Kidney (tissue), 14 donors: Measurements from ENCODE around the gene AIF1L. TPM values are rescaled to one million over a fixed set of nuclear protein-coding genes. Genes with fewer than 3 reads are reported as not detected.

ENCODE experiments used
- DNase-seq, 5 donors: peaks; one replicate each; pipeline ENCODE4 v3.0.0-alpha.2; 2013 to 2020
- FAIRE-seq: peaks from 2 replicates; lab custom pipeline; 2012; peaks lifted over from hg19 to GRCh38; lab: Jason Lieb, UNC
- H3K27ac ChIP-seq, 2 donors: one replicate each; pipeline ENCODE4 v1.7.0; 2013; ENCODE audit warnings: low read depth in 2 of 2, low read length in 2 of 2, inconsistent platforms in 1 of 2
- H3K27me3 ChIP-seq: one replicate; pipeline ENCODE4 v1.7.1; 2013; ENCODE audit warnings: low read length, inconsistent platforms; ENCODE audit not compliant: control insufficient read depth, insufficient read depth
- H3K36me3 ChIP-seq, 3 donors: one replicate each; pipeline versions ENCODE4 v1.7.0 to v1.7.1; 2013; ENCODE audit warnings: low read length in 3 of 3, control low read depth in 1 of 3, inconsistent platforms in 1 of 3; ENCODE audit not compliant: insufficient read depth in 3 of 3, control insufficient read depth in 2 of 3
- H3K4me1 ChIP-seq, 3 donors: one replicate each; pipeline versions ENCODE4 v1.7.0 to v1.7.1; 2013; ENCODE audit warnings: low read length in 3 of 3, inconsistent platforms in 1 of 3, low read depth in 1 of 3; ENCODE audit not compliant: control insufficient read depth in 2 of 3, insufficient read depth in 2 of 3
- H3K4me3 ChIP-seq, 3 donors: one replicate each; pipeline versions ENCODE4 v1.7.0 to v1.8.1; 2013; ENCODE audit warnings: low read length in 3 of 3, control low read depth in 1 of 3, inconsistent platforms in 1 of 3
- H3K9ac ChIP-seq, 3 donors: one replicate each; pipeline versions ENCODE4 v1.7.0 to v1.7.1; 2013; ENCODE audit warnings: low read length in 3 of 3, control low read depth in 1 of 3, inconsistent platforms in 1 of 3
- H3K9me3 ChIP-seq, 3 donors: one replicate each; pipeline versions ENCODE4 v1.7.0 to v1.7.1; 2013; ENCODE audit warnings: low read length in 3 of 3, control low read depth in 1 of 3, inconsistent platforms in 1 of 3; ENCODE audit not compliant: control insufficient read depth in 2 of 3, insufficient read depth in 1 of 3
- intact Hi-C: fragments of 100-400 bp; cut with DNase I; formaldehyde crosslinking; loops from one replicate; pipeline ENCODE4 v1.11.1; 2022
- polyA plus RNA-seq: library from polyadenylated mRNA; stranded (reverse); fragments of 350-450 nt; fragmentation: Illumina TruSeq; extraction: RNeasy Lipid Tissue Mini Kit (QIAGEN cat#74804); gene quantifications from one replicate; pipeline ENCODE4 v1.2.3, GENCODE V29; 2014; ENCODE audit warnings: low read depth, low replicate concordance; ENCODE audit not compliant: insufficient read depth
- total RNA-seq: library from RNA; stranded (reverse); fragmentation: NEBNext Ultra II Directional; extraction: Animal tissue kit (Norgen Biotek cat#: 25700); gene quantifications from one replicate; pipeline ENCODE4 v1.2.1, GENCODE V29; 2021
- TF ChIP-seq, protein P1 (sequence below): IDR thresholded peaks from 3 replicates; pipeline ENCODE4 v1.5.1; 2012; ENCODE audit warnings: mild to moderate bottlenecking, moderate library complexity, borderline replicate concordance; ENCODE audit not compliant: insufficient read depth; ENCODE audit errors: extremely low read depth
- donor health status: control.
- donor health status: control.
- donor health status: control.
- donor health status: control.
- donor health status: control.
- donor health status: DM: yes; HTN: yes; CAD: no.
- donor health status: Normal renal cell carcinoma (clear cell type).

Gene AIF1L
- total and polyA plus RNA-seq, 2 donors from 2014 or later = 397 to 439 TPM

DNA sequence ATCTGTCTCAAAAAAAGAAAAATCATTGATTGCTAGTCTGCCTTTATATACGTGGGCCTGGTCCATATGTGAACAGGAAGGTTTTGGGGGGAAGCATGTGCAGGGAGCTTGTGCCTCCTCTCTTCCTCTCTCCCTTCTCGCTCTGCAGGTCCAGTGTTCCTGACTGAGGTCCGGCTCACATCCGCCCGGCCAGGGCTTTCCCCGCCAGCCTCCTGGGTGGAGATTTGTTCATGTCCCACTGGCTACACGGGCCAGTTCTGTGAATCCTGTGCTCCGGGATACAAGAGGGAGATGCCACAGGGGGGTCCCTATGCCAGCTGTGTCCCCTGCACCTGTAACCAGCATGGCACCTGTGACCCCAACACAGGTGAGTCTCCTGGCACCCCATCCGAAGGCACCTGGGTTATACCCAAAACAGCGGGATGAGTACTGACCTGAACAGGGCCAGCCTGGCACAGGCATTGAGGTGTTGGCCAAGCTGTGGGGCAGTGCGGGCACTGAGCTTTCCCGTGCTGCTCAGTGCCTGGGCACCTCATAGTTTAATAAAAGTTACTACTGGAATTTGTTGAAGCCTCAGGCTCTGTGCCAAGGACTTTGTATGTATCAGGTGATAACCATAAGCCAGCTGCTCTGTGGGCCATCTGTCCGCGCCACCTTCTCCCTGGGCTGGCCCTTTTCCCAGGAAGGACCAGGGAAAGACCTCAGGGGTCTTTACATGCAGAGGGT lies 39.4 kb upstream of the AIF1L start:
- intact Hi-C loops = no loop called here
- Histone ChIP-seq H3K9ac (no peak overlapping the region), H3K4me1 (no peaks in the 10 kb centered on the region), H3K36me3 (no peaks in the 10 kb centered on the region), H3K4me3 (no peak overlapping the region), H3K27ac (no peak overlapping the region), H3K27me3 (no peaks in the 10 kb centered on the region), H3K9me3 (no peaks in the 10 kb centered on the region)
- DNase-seq (no peak), FAIRE-seq (no peak)
- TF ChIP-seq, protein P1, sequence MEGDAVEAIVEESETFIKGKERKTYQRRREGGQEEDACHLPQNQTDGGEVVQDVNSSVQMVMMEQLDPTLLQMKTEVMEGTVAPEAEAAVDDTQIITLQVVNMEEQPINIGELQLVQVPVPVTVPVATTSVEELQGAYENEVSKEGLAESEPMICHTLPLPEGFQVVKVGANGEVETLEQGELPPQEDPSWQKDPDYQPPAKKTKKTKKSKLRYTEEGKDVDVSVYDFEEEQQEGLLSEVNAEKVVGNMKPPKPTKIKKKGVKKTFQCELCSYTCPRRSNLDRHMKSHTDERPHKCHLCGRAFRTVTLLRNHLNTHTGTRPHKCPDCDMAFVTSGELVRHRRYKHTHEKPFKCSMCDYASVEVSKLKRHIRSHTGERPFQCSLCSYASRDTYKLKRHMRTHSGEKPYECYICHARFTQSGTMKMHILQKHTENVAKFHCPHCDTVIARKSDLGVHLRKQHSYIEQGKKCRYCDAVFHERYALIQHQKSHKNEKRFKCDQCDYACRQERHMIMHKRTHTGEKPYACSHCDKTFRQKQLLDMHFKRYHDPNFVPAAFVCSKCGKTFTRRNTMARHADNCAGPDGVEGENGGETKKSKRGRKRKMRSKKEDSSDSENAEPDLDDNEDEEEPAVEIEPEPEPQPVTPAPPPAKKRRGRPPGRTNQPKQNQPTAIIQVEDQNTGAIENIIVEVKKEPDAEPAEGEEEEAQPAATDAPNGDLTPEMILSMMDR = no peak

DNA sequence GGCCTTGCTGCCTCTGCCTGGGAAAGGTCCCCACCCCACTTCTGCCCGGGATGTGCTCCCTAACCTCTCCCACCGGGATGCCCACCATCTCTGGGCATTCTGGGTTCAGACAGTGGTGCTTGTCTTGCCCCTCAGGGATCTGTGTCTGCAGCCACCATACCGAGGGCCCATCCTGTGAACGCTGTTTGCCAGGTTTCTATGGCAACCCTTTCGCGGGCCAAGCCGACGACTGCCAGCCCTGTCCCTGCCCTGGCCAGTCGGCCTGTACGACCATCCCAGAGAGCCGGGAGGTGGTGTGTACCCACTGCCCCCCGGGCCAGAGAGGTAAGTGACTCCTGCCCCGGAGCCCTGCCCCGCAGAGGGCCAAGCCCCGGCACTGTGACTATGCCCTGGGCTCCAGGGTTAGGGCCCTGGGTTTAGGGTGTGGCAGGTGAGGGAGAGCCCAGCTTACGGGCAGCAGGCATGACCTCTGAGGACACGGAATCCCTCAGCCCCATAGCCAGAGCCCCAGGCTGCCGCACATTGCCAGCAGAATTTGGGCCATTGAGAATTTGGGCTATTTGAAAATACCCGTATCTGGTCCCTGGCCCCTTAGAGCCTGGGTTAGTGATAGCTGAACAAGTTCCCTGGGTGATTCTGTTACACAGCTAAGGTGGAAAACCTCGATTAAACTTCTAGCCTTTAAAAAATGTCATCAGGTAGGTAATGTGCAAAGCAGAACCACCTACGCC lies 35.3 kb upstream of the AIF1L start:
- H3K9me3 ChIP-seq = no peaks in the 10 kb centered on the region
- H3K36me3 ChIP-seq = no peaks in the 10 kb centered on the region
- H3K27me3 ChIP-seq = no peaks in the 10 kb centered on the region
- H3K4me1 ChIP-seq = no peaks in the 10 kb centered on the region
- TF ChIP-seq, protein P1 = no peak
- H3K9ac ChIP-seq = no peak overlapping the region
- H3K27ac ChIP-seq = no peak overlapping the region
- no peak for FAIRE-seq
- DNase-seq = no peak
- intact Hi-C loops = no loop called here
- no peak overlapping the region for H3K4me3 ChIP-seq

DNA sequence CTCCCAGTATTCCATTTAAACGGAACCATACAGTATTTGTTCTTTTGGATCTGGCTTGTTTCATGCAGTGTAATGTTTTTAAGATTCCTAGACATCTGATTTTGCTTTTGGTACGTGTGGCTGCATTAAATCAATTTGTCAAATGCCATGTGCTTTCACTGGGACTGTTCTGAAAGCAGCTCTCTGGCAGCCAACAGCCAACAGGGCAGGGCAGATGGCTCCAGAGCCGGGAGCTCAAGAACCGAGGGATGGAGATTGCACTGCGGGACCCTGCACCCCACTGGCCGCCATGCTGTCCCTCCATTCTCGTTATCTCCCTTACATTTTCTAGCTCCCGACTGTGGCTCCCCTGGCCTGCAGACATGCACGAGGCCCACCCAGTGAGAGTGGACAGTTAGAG lies 33.4 kb upstream of the AIF1L start:
- intact Hi-C loops = no loop called here
- H3K27me3 ChIP-seq = no peaks in the 10 kb centered on the region

More for the DNA sequence above, 33.4 kb upstream of the AIF1L start:
- H3K36me3 ChIP-seq = no peaks in the 10 kb centered on the region
- no peak overlapping the region for H3K4me3 ChIP-seq
- H3K9ac ChIP-seq = no peak overlapping the region
- H3K4me1 ChIP-seq = peaks cover 0 to 2% (median 0%) of the 10 kb centered on the region in 3 donors
- DNase-seq (no peak), FAIRE-seq (no peak)
- H3K27ac ChIP-seq = no peak overlapping the region
- no peaks in the 10 kb centered on the region for H3K9me3 ChIP-seq
- TF ChIP-seq, protein P1 = no peak
